GM12892 (cell line): ENCODE data around the gene SHTN1.

ENCODE experiments used
- POLR2A ChIP-seq: IDR thresholded peaks from 2 replicates; pipeline ENCODE4 v1.6.1; 2011; ENCODE audit warnings: low read depth, low read length, control low read depth
- POLR2AphosphoS5 ChIP-seq: IDR thresholded peaks from 2 replicates; pipeline ENCODE4 v1.6.1; 2011; ENCODE audit warnings: low read depth, low read length, control low read depth

DNA sequence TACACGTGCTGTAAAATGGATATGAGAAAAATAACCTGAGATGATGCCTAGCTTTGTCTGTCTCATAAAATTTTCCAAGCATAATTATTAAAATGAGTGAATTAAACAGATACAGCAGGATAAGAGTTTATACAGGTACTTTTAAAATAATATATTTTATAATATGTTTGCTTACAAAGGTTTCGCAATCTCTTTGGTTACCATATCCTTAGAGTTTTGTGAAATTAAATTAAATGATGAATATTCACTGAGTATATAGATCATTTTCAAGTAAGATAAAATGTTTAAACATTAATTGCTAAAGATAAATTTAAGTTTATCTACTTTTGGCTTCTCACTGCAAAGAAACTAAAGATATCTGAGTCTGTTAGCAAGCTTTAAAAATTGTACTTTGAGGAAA lies 11.4 kb downstream of the SHTN1 start:
- TF ChIP-seq POLR2AphosphoS5 (no peak), POLR2A (no peak)
